Activated naive CD4-positive, alpha-beta T cell treated with Interleukin-2 at 50 U/mL for 16 hours (primary cell): ENCODE data around the gene RRP12.

ENCODE experiments used
- DNase-seq: peaks from one replicate; pipeline ENCODE4 v3.0.0-alpha.2; 2020

RRP12 gene

GRCh38 chr10:97406064-97406463 is 4.9 kb upstream of the RRP12 start:
- DNase-seq = no peak

GRCh38 chr10:97404044-97404443 is 2.9 kb upstream of the RRP12 start:
- DNase-seq = no peak

DNA sequence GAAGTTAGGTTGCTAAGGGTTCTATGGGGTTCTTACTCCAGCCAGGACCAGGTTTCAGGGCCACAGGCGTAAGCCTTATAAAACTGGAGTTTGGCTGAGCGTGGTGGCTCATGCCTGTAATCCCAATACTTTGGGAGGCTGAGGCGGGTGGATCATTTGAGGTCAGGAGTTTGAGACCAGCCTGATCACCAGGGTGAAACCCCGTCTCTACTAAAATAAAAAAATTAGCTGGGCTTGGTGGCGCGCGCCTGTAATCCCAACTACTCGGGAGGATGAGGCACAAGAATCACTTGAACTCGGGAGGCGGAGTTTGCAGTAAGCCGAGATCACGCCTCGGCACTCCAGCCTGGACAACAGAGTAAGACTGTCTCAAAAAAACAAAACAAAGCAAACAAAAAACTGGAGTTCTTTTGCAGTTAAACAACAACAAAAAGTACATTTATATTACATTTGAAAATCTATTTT is 347 bp upstream of the RRP12 start:
- DNase-seq = no peak

- peak; percentile 55 for DNase-seq
Observed at GRCh38 chr10:97399843-97400545, 1.1 kb downstream of the RRP12 start.

DNA sequence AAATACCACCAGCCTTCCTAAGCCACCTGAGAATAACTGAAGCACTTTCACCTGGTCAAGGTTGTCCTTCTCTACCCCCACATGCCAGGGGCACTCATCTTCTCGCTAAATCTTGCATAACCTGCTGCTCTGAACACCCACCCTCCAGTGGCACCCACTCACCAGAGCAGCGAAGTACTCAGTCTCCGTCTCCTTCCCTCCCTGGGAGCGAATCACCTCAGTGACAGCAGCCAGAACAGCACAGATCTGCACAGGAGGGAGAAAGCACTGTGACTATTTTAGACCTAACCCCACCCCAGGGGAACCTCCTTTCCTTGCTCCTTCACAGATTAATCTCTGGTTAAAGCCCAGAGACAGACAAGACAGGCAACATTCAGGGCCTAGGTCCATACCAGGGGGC is 5.1 kb downstream of the RRP12 start:
- DNase-seq = no peak

- no peak for DNase-seq
Observed at GRCh38 chr10:97393034-97393573, 8.0 kb downstream of the RRP12 start.

- no peak for DNase-seq
Observed at GRCh38 chr10:97390091-97390490, 11.0 kb downstream of the RRP12 start.

DNA sequence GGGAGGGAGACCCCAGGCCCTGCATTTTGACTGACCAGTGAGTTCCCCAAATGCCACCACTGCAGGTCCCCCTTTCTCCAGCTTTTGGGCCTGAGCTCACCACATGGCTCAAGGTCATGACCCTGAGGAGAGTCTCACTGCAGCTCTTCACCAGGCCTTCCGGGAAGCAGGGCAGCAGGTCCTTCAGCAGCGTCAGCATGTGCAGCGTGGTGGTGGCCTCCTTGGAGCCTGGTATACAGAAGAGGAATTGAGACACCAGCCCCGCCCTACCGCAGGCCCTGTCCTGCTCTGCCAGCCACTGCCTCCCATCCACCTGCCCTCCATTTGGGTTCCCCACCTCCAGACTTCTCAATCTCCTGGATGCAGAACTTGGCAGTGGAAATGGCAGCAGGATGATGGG is 13.0 kb downstream of the RRP12 start:
- DNase-seq = no peak

GRCh38 chr10:97385565-97385964 is 15.6 kb downstream of the RRP12 start:
- no peak for DNase-seq

DNA sequence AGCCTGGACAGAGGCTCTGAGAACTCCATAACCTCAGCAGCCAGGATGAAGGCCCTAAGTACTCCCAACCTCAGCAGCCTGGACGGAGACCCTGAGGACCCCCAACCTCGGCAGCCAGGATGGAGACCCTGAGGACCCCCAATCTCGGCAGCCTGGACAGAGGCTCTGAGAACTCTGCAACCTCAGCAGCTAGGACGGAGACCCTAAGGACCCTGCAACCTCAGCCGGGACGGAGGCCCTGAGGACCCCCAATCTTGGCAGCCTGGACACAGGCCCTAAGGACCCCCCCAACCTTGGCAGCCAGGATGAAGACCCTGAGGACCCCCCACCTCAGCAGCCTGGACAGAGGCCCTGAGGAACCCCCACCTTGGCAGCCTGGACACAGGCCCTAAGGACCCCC is 16.5 kb downstream of the RRP12 start:
- no peak for DNase-seq

GRCh38 chr10:97384156-97384555 is 17.0 kb downstream of the RRP12 start:
- DNase-seq = no peak

DNA sequence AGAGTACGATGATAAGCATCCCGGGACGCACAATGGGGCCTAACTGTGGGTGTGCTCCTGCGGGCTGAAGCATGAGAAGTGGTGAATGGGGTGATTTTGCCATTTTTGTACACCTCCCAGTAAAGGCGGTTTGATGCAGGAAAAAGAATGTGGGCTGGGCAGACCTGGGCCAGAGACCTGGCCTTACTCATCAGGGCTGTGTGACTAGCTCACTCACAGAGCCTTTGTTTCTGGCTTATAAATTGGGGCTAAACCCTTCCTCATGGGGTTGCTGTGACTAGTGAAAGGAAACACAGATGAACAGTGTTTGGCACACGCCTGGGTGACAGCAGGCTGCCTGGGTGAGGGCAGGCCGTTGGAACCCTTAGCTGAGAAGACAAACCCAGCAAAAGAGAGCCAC is 18.0 kb downstream of the RRP12 start:
- no peak for DNase-seq

- no peak for DNase-seq
Observed at GRCh38 chr10:97381626-97382025, 19.5 kb downstream of the RRP12 start.

- DNase-seq = no peak
Observed at GRCh38 chr10:97380516-97380915, 20.6 kb downstream of the RRP12 start.

DNA sequence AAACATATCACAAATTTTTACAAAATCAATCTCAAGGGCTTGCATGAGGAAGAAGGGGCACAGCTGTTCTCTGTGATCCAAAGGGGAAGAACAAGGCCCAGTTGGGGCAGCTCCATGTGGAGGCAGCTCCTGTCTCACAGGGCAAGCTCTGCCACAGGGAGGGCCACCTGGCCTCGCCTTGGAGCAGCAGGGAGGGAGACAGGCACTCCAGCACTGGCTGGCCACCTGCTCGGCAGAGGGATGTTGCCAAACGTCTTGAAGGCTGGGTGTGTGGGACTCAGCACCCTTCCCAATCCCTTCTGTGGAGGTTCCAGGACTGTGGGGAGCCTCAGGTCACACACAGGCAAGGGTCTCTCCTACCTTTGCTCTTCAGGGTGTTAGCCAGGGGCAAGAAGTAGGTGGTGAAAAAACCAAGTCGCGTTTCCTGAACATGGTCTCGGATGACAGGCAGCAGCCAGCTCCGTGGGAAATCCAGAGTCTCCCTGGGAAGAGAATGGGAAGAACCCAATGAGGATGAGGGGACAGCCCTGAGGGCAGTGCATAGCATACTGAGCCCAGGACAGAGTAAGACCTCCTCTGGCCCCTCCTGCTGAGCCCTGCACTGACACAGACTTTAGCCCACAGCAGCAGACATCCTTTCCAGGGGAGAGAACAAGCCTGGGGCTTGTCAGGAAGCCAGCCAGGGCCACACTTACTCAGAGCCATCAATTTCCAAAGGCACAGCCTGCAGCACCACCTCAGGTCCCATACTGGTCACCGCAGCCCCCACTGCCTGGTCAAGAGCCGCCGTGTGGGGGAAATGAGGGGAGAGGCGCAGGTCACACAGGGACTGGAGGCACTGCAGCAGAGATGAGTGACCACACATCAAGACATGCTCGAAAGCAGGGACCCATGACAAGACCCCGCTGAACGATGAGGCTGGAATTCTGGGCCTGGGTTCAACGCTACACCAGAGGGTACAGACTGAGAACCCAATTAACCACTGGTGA is 21.9 kb downstream of the RRP12 start:
- no peak for DNase-seq

GRCh38 chr10:97376413-97376812 is 24.7 kb downstream of the RRP12 start:
- DNase-seq = no peak

DNA sequence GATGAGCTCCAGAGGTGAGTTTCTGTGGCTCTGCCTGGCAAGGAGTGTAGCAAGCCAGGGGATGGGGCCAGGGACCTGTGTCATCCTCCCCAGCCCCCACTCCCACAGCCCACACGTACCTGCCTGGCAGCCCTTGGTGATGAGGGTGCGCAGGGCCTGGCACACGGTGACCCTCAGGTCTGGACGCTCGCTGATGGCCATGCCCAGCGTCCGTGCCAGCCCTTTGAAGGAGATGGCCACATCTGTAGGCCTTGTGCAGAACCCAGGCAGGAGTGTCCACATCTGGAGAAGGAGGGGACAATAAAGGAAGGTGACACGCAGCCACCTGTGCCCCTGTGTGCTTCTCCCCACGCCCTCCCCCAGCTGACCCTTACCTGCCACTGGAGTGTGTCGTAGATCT is 27.7 kb downstream of the RRP12 start:
- no peak for DNase-seq

DNA sequence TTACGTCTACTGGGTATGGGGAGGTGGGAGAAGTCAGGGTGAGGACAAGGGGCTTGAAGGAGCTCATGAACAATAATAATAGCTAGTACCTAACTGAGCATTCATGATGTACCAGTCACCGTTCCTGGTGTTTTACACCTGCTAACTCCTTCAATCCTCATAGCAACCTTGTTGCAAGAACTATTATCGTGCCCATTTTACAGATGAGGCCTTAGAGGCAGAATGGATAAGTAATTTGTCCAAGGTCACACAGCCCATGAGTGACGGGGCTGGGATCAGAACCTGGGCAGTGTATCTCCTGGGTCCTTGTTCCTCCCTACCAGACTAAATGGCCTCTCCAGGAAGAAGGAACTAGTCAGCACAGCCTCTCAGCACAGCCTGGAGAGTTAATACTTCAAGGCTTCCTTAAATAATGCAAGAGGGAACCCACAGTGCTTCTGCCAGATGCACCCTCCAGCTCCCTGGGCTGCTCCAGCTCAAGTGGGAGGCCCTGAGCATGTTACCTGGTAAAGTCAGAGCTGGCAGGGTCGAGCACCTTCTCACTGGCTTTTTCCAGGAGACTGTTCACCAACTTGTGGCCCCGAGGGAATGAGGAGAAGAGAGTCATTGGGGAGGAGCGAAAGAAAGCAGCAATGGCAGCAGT is 28.8 kb downstream of the RRP12 start:
- DNase-seq = no peak

DNA sequence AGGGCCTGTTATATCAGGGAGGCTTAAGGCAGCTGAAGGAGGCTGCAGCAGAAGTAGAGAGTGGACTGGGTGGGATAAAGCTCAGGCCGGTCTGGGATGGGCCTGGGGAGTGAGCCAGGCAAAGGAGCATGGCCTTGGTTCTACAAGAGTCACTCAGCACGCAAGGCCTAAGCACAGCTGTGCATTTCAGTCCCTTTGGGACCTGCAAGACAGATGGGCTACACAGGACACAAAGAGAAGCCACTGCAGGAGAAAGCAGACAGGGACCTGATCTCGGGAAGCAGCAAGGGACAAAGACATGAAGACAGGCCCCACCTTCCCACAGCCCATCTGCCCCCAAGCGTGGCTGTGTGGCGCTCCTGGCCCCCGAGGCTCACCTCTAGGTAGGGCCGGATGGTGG is 29.4 kb downstream of the RRP12 start:
- no peak for DNase-seq

GRCh38 chr10:97367126-97367649 is 34.0 kb downstream of the RRP12 start:
- DNase-seq = no peak

DNA sequence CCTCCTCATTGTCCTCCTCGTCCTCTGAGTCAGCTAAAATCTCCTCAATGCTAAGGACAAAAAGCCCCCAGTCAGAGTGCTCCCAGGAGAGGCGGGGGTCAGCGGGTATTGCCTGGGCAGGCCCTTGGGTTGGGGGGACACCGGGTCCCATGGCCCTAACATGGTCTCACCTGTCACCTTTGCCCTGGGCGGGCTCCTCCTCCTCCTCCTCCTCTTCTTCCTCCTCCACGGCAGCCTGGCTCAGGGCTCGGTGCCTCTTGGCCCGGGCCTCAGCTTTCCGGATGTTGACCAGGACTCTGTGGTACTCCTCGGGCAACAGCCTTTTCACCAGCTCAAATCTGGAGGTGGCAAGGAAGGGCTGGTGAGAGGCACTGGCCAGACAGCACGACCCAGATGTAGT is 34.6 kb downstream of the RRP12 start:
- DNase-seq = no peak

DNA sequence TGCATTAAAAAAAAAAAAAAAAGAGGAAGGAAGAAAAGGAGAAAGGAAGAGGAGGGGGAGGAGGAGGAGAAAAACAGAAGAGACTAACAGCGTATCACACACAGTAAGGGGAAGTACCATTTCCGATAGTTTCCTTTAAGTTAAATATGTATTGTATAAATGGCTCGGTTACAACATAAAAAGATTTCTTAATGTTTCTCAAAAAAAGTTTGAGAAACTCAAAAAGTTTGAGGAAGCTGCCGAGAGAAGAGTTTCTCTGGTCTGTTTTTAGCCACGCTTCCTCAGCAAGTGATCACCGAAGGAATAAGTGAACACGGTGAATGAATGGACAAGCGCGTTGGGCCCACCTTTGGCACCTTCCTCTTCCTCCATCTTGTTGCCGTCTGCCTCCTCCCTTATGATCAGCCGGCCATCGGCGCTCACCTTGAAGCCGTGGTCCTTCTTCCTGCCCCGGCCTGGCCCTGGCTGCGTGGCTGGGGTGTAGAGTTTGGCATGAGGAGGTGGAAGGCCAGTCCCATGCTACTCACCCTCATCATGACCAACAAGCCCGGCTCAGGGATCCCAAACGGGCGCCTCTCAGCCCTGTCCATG is 35.3 kb downstream of the RRP12 start:
- DNase-seq = no peak

DNA sequence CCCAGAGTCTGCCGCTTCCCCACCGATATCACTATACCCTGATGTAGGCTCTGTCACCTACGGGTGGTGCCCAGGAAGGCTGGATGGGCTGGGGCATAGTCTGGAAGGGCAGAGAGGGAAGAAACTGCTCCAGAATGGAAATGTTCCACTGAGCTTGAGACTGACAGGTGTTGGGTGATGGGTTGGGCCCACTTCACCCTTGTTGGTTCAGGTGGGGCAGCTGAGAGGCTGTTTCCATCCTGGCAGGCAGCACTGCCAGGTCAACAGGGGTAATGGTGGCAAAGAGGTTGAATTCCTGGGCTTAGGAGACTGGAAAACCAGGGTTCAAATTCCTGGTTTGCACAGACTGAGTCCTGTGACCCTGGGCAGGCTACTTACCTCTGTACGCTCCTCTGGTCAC is 38.1 kb downstream of the RRP12 start:
- no peak for DNase-seq
